GM19324 (cell line): Measurements from ENCODE around the gene FBXW4.

Experiments
- ATAC-seq: cut with Tn5 transposase; IDR thresholded peaks from one replicate; pipeline ENCODE4 v1.9.1; 2021; ENCODE audit warnings: mild to moderate bottlenecking, moderate library complexity; ENCODE audit not compliant: unreplicated experiment, low FRiP score

FBXW4 gene

DNA sequence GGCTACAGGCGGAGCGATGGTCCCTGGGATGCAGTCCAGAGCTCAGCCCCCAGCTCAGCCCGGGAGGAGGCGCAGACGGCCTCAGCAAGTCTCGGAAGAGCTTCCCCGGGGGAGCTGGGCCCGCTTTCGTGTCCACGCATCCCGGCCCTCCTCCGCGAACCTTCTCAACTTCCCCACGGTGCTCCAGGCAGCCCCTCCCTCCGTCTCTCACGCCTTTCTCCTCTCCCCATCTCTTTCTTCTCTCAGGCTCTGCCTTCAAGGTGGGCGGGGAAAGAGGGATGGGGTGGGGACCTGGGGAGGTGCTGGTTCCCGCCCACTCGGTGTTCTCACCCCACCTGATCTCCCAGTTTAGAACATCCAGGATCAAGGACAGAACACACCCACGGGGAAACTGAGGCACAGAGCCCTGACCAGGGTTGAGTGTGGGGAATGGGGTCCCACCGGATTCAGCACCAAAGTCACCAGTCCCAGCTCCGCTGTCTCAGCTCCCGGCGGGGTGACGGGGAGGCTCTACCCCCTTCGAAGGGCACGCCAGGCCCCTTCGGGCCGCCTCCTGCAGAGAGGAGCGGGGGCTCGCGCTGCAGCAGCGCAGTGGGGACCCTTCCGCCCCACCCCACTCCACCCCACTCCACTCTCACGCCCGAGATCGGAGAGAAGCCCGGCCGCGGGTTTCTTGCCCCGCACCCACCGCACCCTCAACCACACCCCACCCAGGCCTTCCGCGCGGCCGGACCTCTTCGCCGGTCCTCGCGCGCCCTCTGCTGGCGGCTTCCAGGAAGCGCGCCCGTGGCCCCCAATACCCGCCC is 125.1 kb downstream of the FBXW4 start:
- no peak for ATAC-seq

DNA sequence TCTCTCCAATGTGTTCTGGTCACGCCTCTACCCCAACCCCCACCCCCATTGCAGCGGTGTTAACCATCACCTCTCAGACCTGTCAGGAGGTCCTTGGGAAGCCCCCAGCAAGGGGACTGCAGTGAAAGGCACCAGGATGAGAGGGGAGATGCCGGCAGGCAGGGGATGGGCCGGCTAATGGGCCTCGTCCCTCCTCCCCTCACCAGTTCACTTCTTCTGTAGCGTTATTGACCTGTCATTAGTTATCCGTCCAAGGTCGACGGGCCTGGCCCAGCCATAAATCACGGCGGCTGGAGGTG is 125.7 kb downstream of the FBXW4 start:
- no peak for ATAC-seq

DNA sequence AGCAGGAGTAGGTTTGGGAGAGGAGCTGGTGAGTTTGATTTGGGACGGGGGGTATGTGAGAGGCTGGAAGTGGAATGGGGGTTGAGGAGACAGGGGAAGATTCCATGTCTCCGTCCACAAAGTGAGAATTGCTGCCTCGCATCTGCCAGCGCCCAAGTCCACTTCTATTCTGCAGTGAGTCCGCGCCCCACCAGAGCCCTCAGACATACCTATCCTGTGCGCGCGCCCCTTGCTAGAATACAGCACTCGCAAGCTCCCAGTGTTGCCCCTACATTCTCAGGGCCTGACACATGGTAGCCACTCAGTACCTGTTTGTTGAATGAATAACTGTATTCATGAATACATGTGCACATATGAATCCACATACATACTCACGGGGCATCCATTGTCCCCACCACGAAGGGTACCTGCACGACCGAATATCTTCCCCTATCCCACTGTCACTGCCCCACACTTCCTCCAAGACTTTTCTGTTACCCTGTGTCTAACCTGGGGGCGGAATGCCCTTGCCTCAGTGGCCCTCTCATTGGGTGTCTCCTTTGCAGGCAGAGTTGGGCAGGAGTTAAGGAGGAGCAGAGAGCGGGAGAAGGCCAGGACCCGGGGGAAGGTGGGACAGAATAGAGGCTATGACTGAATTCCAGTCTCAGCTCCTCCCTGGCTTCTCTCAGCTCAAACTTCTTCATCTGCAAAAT is 126.8 kb downstream of the FBXW4 start:
- ATAC-seq = no peak

DNA sequence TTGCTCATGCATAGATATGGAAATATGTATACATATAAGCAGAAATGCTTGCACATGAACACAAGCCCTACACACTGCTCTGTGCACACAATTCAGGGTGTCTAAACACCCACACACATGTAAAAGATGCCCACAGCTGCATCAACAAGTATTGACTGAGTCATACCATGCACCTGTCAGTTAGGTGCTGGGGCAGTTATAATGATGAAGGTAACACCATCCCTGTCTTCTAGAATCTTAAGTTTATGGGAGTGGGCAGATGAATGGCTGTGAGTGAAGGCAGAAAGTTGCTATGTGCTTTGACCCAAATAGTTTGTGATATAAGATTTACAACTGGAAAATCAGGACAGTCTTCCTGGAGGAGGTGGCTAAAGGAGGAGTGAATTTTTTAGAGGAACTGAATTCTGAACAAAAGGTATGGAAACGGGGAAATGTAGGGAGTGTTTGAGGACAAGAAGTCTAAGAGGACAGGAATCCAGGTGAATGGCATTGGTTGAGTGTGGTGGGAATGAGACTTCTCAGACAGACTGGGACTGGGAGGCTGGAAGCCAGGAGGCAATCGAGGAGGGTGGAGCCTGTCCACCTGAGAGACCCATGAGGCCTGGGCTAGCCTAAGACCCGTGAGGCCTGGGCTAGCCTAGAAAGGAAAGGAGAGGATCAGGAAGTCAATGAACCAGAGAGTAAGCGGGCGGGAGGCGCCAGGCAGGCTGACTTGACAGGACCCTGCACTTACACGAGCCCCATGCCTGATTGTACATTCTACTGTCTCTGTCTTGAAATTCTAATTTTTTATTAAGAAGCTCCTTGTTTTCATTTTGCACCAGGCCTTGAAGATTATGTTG is 127.6 kb downstream of the FBXW4 start:
- ATAC-seq = no peak

DNA sequence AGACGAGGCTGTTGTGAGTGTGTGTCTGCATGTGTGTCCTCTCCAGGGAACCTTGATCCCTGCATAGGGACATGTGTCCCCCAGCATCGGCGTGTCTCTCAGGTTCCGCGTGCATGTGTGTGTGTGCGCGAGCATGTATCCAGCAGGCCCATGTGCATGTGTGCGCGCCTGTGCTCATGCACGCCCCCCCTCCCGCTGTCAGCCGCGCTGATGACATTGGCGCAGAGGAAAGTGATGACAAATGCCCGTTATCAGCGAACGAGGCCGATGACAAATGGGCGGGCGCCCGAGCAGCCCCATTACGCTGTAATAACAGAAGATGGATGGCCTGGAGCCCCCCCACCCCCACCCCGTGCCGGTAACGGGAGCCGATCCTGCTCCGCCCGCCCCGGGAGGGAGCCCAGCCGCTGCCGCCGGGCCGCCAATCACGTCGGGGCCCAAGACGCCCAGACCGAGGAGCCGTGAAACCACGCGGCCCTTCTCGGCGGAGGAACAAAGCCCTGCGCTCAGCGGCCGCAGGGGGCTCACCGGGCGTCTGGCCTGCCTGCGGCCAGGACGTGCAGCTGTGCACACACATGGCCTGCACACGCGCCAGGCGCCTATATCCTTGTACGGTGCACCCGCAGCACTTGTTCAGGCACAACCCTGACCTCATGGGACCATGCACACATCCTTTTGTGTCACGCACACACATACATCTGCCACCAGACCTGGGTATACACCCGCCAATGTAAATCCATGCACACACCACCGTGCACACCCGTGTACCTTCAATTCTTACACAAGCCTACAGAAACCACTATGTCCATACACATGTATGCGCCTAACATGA is 128.4 kb downstream of the FBXW4 start:
- no peak for ATAC-seq

DNA sequence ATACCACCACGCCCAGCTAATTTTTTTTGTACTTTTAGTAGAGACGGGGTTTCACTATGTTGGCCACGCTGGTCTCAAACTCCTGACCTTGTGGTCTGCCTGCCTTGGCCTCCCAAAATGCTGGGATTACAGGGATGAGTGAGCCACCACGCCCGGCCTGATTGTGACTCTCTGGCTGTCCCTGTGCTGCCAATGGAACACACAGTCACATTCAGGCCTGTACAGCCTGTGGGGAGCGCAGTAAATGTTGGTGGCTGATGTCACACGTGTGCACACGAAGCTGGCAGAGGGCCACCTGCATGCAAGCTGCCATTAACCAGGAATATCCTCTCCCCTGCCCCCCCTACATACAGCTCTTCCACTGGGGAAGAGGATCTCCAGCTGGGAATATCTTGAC is 129.0 kb downstream of the FBXW4 start:
- no peak for ATAC-seq

DNA sequence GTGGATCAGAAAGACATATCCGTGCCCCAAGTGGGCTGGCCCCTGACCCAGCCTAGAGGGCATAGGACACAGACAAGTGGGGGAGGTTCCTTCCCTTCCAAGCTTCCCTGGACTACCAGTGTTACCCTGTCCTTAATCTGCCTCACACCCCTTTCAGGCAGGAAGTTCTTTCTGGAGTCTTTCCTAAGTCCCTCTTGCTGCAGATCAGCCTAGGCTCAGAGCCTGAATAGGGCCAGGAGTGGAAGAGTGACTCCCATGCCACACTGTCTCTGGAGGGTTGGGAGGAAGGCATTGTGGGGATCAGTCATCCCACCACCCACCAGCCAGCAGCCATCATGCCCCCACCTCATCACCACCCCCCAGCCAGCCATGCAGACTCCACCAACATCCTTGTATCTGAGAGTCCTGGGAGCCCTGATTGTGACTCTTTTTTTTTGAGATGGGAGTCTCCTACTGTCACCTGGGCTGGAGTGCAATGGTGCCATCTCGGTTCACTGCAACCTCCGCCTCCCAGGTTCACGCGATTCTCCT is 129.5 kb downstream of the FBXW4 start:
- no peak for ATAC-seq

DNA sequence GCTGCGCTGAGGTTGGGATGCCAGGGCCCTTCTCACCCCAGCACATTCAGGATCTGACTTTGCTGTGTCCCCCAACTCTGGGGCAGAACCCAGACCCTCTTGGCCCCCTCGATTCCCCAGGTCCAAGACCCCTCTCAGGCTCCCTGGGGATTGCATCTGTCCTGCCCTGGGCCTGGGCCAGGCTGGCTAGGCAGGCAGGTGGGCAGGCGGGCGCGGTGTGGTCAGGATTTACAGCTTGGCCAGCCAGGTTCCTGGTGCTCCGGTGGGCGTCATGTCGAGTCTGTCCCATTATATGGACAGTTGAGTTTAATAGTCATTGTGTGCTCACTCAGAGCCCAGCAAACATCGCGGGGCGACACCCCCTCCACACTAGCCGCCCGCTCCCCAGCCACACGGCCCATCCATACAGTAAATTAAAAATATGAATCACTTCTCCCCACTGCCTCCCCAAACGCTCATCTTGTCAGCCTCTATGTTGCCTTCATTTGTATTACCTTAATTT is 130.4 kb downstream of the FBXW4 start:
- ATAC-seq = no peak

DNA sequence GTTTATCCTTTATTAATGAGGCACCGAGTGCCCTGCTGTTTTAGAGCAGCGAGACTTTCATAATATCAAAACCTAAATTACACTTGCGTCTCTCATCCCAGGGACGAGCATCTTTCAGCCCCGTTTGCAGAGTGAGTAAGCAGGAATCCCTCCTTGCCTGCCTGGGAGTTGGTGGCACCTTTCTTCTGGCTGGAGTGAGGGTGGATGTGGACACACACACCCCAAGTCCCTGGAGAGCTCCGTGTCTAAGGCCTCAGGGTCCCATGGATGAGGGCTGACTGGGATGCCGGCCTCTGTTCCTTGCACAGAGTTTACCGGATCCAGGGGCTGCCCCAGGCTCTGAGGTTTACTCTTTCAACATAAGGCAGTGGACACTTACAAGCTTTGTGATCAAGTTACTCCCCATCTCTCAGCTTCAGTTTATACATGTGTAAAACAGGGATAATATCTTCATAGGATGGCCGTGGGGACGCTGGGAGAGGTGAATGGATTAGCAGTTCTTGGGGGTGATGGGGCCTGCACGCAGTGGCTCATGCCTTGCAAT is 131.4 kb downstream of the FBXW4 start:
- ATAC-seq = no peak

DNA sequence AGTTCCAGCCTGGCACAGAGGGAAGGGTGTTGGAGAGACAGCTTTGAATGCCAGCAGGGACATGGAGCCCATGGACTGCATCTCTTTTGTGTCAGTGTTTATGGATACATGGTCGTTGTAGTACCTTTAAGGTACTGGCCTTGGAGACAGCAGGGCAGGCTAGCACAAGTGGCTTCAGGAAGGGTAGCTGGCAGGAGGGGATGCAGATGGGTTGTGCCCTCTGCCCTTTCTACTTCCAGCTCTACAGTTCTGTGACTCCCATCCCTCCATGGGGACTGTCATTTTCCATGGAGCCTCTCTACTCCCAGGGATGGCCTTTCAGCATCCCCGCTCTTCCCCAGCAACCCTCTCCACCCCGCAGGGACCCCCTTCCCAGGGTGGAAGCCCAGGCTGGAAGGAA is 132.0 kb downstream of the FBXW4 start:
- no peak for ATAC-seq

DNA sequence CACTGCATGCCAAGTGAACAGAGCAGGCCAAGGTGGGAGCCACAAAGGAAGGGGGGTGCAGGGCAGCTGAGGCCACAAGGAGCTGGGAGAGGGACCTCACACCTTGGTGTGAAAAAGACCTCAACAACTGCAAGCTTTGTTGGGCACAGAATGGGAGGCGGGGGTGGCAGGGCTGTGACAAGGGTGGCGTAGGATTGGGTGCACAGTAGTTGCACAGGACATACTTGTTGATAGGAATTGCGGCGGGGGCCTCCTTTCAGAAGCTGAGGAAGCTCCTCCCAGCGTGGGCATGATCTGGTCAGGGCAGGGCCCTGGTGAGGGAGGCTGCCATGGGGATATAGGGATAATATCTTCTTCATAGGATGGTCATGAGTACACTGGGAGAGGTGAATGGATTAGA is 132.7 kb downstream of the FBXW4 start:
- no peak for ATAC-seq

DNA sequence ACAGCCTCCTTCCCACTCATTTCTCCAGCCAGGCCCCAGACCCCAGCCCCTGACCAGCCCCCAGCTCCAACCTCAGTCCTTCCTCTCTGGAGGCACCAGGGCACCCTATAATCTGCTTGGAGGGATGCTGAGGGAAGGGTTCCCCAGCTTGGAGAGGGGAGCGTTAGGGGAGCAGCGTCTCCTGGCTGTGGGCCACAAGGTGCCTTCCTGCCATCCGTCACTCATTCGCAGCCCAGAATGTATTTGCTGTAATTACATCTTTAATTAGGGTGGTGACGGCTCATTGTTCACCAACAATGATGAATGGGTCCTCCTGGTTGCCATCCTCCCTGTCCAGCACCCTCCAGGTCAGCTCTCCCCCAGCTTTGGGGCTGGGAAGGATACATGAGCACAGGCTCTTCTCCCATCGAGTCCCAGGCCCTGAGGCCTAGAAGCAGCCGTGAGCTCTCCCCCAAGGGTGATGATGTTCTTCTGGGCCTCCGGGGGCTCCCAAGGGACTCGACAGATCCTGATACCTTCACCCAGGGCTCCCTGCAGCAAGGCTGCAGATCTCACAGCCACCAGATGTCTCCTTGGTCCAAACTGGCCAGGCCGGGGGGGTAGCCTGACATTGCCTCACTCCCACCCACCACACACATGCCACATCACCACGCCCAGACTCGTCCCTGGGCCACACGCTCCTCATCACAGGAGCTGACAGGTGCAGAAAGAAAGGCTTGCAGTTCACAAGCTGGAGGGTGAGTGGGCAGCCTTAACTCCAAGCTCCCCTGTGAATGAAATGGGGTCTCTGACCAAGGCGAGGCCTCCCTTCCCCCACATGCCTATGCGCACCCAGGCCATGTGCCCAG is 133.7 kb downstream of the FBXW4 start:
- ATAC-seq = no peak
